HepG2 (cell line): ENCODE data around the gene PRCD. TPM values are rescaled to one million over a fixed set of nuclear protein-coding genes. Genes with fewer than 3 reads are reported as not detected.

Experiments
- ARID4A ChIP-seq: sonication (generic); formaldehyde crosslinking; IDR thresholded peaks from 2 replicates; pipeline ENCODE4 v1.5.0; 2020; ENCODE audit warnings: mild to moderate bottlenecking, missing genetic modification reagents, borderline replicate concordance
- ATF2 ChIP-seq: sonication (generic); formaldehyde crosslinking; IDR thresholded peaks from 2 replicates; pipeline ENCODE4 v1.4.0; 2020; ENCODE audit warnings: missing genetic modification reagents
- ATRX ChIP-seq: sonication (generic); formaldehyde crosslinking; IDR thresholded peaks from 2 replicates; pipeline ENCODE4 v1.4.0; 2020; ENCODE audit warnings: missing genetic modification reagents, borderline replicate concordance
- FOXO1 ChIP-seq: sonication (generic); formaldehyde crosslinking; IDR thresholded peaks from 2 replicates; pipeline ENCODE4 v1.4.0; 2020; ENCODE audit warnings: missing genetic modification reagents
- FOXP4 ChIP-seq: sonication (generic); formaldehyde crosslinking; IDR thresholded peaks from 2 replicates; pipeline ENCODE4 v1.4.0; 2020; ENCODE audit warnings: missing genetic modification reagents
- MAZ ChIP-seq, 2 experiments: sonication (generic) in 1 of 2; formaldehyde crosslinking in 1 of 2; IDR thresholded peaks; 2 replicates each; pipeline versions ENCODE4 v1.5.0 to v1.6.1; 2012 to 2020; ENCODE audit warnings: low read depth in 2 of 2, mild to moderate bottlenecking in 2 of 2, borderline replicate concordance in 1 of 2, improper control_type of control experiment in 1 of 2, low read length in 1 of 2, missing genetic modification reagents in 1 of 2, moderate library complexity in 1 of 2
- MYPOP ChIP-seq: sonication (generic); formaldehyde crosslinking; IDR thresholded peaks from 2 replicates; pipeline ENCODE4 v1.8.1; 2023; ENCODE audit warnings: mild to moderate bottlenecking, moderate library complexity, missing genetic modification reagents
- RBM22 ChIP-seq: fragments of 200-400 bp; formaldehyde crosslinking; optimal IDR thresholded peaks from 2 replicates; pipeline ENCODE3; 2017; ENCODE audit warnings: mild to moderate bottlenecking, low read length, moderate library complexity
- ZBTB42 ChIP-seq: sonication (generic); formaldehyde crosslinking; IDR thresholded peaks from 2 replicates; pipeline ENCODE4 v1.5.0; 2020; ENCODE audit warnings: mild to moderate bottlenecking, missing genetic modification reagents
- ZNF160 ChIP-seq: sonication (generic); formaldehyde crosslinking; IDR thresholded peaks from 2 replicates; pipeline ENCODE4 v1.8.0; 2022; ENCODE audit warnings: mild to moderate bottlenecking, inconsistent platforms, missing genetic modification reagents
- ZNF251 ChIP-seq: sonication (generic); formaldehyde crosslinking; IDR thresholded peaks from 2 replicates; pipeline ENCODE4 v1.9.0; 2021; ENCODE audit warnings: mild to moderate bottlenecking, missing genetic modification reagents
- ZNF567 ChIP-seq: sonication (generic); formaldehyde crosslinking; IDR thresholded peaks from 2 replicates; pipeline ENCODE4 v1.8.1; 2023; ENCODE audit warnings: mild to moderate bottlenecking, missing genetic modification reagents, borderline replicate concordance
- ZNF672 ChIP-seq: sonication (generic); formaldehyde crosslinking; IDR thresholded peaks from 2 replicates; pipeline ENCODE4 v1.8.1; 2022; ENCODE audit warnings: missing genetic modification reagents
- ZNF770 ChIP-seq: sonication (generic); formaldehyde crosslinking; IDR thresholded peaks from 2 replicates; pipeline ENCODE4 v1.5.0; 2020; ENCODE audit warnings: mild to moderate bottlenecking, missing genetic modification reagents
- ZNF776 ChIP-seq: sonication (generic); formaldehyde crosslinking; IDR thresholded peaks from 2 replicates; pipeline ENCODE4 v1.4.0; 2020; ENCODE audit warnings: mild to moderate bottlenecking, missing genetic modification reagents
- polyA plus RNA-seq, 8 experiments: library from polyadenylated mRNA; depleted of rRNA in 3 of 8; stranded (reverse) in 7 of 8; unstranded in 1 of 8; fragments of >200 nt; fragmentation: Illumina TruSeq in 4 of 8; extraction: Trizol in 4 of 8; gene quantifications; 2 replicates each; pipeline versions ENCODE4 v1.2.1 to v1.2.3, GENCODE V29; 2011 to 2016; ENCODE audit warnings: low read depth in 4 of 8, missing spikeins in 1 of 8, mixed read lengths in 1 of 8; ENCODE audit not compliant: insufficient read depth in 1 of 8
- total RNA-seq, 5 experiments: library from RNA; depleted of rRNA; stranded (reverse); fragments of >200 nt; fragmentation: Illumina TruSeq; extraction: Trizol; gene quantifications; 2 replicates each; pipeline ENCODE4 v1.2.3, GENCODE V29; 2016; ENCODE audit warnings: low read depth in 1 of 5

Gene PRCD
- total and polyA plus RNA-seq, 2 of the 13 experiments (the other 11 are each of a cell fraction or from before 2014, with no cell fraction given), result 0.51 TPM; not detected in 1

GRCh38 chr17:76523084-76524037, 16.5 kb upstream of the PRCD start (continued):
- TF ChIP-seq FOXP4 (CRISPR knock-in tag) (peak; percentile 52), FOXO1 (CRISPR knock-in tag) (peak; percentile 75), ZBTB42 (CRISPR knock-in tag) (no peak), ARID4A (CRISPR knock-in tag) (peak; percentile 29; the same call in 1 of the 2 replicates), ATF2 (peak; percentile 73), ZNF251 (CRISPR knock-in tag) (no peak), ZNF776 (CRISPR knock-in tag) (peak; percentile 26; the same call in 1 of the 2 replicates), ZNF672 (CRISPR knock-in tag) (no peak), ATRX (CRISPR knock-in tag) (no peak), MYPOP (CRISPR knock-in tag) (no peak; the same call in 1 of the 2 replicates), MAZ (IDR thresholded peaks at IDR 0.05; ENCODE audit: borderline replicate concordance, low read depth, low read length) (no peak), MAZ (CRISPR knock-in tag; IDR thresholded peaks at IDR 0.05; ENCODE audit: low read depth) (peak; percentile 81; the same call in 1 of the 2 replicates), ZNF567 (CRISPR knock-in tag) (peak; percentile 26; the same call in 1 of the 2 replicates), RBM22 (no peak), ZNF160 (0 out of 2 replicates have a peak, but pooled peaks have one; percentile 68), ZNF770 (peak; percentile 70; the same call in 1 of the 2 replicates)
